GM19455 (cell line): Measurements from ENCODE around the gene ZBTB11.
A peak's percentile ranks its signal among the peaks of the same experiment; 100 is the strongest.
"Not testable (repeated sequence)": the region's sequence is repeated elsewhere in the genome, so short reads cannot be mapped to it uniquely, and the experiment has no call there.

Experiments
- ATAC-seq: cut with Tn5 transposase; IDR thresholded peaks from one replicate; pipeline ENCODE4 v1.9.1; 2021; ENCODE audit not compliant: unreplicated experiment

ZBTB11 gene

GRCh38 chr3:101643861-101644613 lies 32.9 kb downstream of the ZBTB11 start:
- no peak for ATAC-seq

GRCh38 chr3:101643009-101643844 lies 33.7 kb downstream of the ZBTB11 start:
- ATAC-seq = no peak

GRCh38 chr3:101642441-101642840 lies 34.5 kb downstream of the ZBTB11 start:
- no peak for ATAC-seq

- not testable (repeated sequence) for ATAC-seq
Measured at GRCh38 chr3:101641397-101642115, 35.4 kb downstream of the ZBTB11 start.

GRCh38 chr3:101640256-101640655 lies 36.7 kb downstream of the ZBTB11 start:
- no peak for ATAC-seq

GRCh38 chr3:101639280-101639963 lies 37.5 kb downstream of the ZBTB11 start:
- no peak for ATAC-seq

GRCh38 chr3:101638261-101638745 lies 38.6 kb downstream of the ZBTB11 start:
- no peak for ATAC-seq

GRCh38 chr3:101637451-101637850 lies 39.5 kb downstream of the ZBTB11 start:
- ATAC-seq = no peak

GRCh38 chr3:101635954-101636798 lies 40.8 kb downstream of the ZBTB11 start:
- ATAC-seq = peak; percentile 93

- no peak for ATAC-seq
Measured at GRCh38 chr3:101635345-101635744, 41.6 kb downstream of the ZBTB11 start.

GRCh38 chr3:101634591-101635196 lies 42.2 kb downstream of the ZBTB11 start:
- no peak for ATAC-seq

- no peak for ATAC-seq
Measured at GRCh38 chr3:101633186-101633585, 43.7 kb downstream of the ZBTB11 start.

- ATAC-seq = no peak
Measured at GRCh38 chr3:101632586-101632985, 44.3 kb downstream of the ZBTB11 start.

GRCh38 chr3:101631959-101632358 lies 45.0 kb downstream of the ZBTB11 start:
- ATAC-seq = not testable (repeated sequence)

- ATAC-seq = no peak
Measured at GRCh38 chr3:101631098-101631796, 45.7 kb downstream of the ZBTB11 start.

GRCh38 chr3:101629219-101629618 lies 47.7 kb downstream of the ZBTB11 start:
- ATAC-seq = no peak

GRCh38 chr3:101625879-101626278 lies 51.1 kb downstream of the ZBTB11 start:
- ATAC-seq = no peak

GRCh38 chr3:101624857-101625256 lies 52.1 kb downstream of the ZBTB11 start:
- no peak for ATAC-seq

GRCh38 chr3:101623656-101624055 lies 53.3 kb downstream of the ZBTB11 start:
- no peak for ATAC-seq
